ENCODE results near the gene CLIC6. TPM values are rescaled to one million over a fixed set of nuclear protein-coding genes. Genes with fewer than 3 reads are reported as not detected.
A peak's percentile ranks its signal among the peaks of the same experiment; 100 is the strongest.

Gene CLIC6
- polyA plus RNA-seq, 6 donors from 2014 or later, result not detected

DNA sequence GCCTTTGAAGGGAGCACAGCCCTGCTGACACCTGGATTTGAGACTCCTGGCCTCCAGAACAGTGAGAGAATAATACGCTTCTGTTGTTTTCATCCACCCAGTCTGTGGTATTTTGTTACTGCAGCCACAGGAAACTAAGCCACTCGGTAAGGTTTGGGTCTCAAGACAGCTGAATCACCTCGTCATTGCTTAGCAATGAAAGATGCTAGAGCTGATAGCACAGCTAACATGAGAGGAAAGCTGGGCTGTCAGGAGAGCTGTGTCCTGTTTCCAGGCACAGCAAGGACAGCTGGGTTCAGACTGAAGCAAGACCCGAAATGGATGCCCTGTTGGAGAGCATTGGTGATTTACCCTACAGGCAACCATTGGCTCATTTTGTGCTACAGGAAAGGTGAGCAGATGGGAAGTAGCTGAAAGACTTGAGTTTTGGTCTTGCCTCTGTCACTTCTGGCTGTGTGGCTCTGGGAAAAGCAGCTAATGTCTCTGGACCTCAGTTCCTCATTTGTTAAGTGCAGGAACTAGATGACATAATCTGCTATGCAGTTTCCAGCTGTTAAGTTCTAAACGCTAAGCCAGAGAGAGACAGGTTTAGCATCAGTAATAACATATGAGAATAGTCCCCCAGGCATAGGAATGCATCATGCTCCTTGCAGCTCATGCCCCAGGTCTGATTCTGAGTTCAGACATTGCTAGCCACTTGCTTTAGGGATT, 58.0 kb downstream of the CLIC6 start:
- Mint-ChIP-seq H3K9me3 (no peaks in the 10 kb centered on the region), H3K27me3 (peaks cover 12 to 35% (median 34%) of the 10 kb centered on the region in 3 donors), H3K36me3 (no peaks in the 10 kb centered on the region), H3K4me1 (no peaks in the 10 kb centered on the region), H3K27ac (peak overlapping the region in 1 of 6 donors; percentile 9), H3K4me3 (no peak overlapping the region)
- ATAC-seq (ENCODE audit: low read depth in 2 of 2) (no peak), DNase-seq (no peak)

DNA sequence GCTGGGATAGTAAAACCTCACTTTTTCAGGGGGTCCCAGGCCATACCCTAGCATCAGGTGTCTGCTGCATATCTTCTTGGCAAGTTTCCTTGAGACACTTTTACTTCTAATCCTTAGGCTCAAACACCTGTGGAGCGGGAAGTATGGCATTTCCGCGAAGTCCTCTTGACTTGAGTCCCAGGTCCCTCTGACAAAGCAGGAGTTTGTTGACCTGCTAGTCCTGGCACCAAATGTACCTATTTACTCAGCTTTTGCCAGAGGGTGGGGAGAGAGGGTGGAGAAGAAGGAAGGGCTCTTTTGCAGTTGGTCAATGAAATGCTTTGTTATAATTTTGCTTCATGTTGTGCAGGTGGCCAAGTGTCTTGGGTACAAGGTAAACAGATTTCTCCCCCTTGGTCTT, 59.7 kb downstream of the CLIC6 start:
- Mint-ChIP-seq H3K27me3 (peaks cover 12 to 35% (median 27%) of the 10 kb centered on the region in 3 donors), H3K27ac (no peak overlapping the region), H3K9me3 (no peaks in the 10 kb centered on the region), H3K4me3 (no peak overlapping the region), H3K36me3 (no peaks in the 10 kb centered on the region), H3K4me1 (no peaks in the 10 kb centered on the region)
- no peak for ATAC-seq (ENCODE audit: low read depth in 2 of 2)
- no peak for DNase-seq

DNA sequence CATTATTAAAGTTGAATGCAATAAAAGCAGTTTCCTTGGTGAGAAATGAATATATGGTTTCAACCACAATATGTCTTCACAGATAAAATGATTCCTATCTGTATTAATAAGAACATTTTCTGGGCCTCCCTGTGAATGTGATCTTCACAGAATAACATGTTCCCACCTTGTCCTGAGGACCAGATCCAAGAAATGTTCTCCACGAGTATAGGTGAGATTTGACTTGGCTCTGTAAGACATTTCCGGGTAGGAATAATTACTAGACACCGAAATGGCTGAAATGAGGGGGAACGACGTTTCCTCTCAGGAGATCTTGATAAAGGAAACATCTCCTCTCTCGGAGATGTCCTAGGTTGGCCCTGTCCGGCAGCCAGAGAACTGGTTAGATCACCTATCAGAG, 61.4 kb downstream of the CLIC6 start:
- Mint-ChIP-seq H3K27ac (no peak overlapping the region), H3K36me3 (no peaks in the 10 kb centered on the region), H3K4me3 (no peak overlapping the region), H3K9me3 (no peaks in the 10 kb centered on the region), H3K27me3 (peaks cover 11 to 30% (median 17%) of the 10 kb centered on the region in 3 donors), H3K4me1 (no peaks in the 10 kb centered on the region)
- DNase-seq, result no peak
- no peak for ATAC-seq (ENCODE audit: low read depth in 2 of 2)

DNA sequence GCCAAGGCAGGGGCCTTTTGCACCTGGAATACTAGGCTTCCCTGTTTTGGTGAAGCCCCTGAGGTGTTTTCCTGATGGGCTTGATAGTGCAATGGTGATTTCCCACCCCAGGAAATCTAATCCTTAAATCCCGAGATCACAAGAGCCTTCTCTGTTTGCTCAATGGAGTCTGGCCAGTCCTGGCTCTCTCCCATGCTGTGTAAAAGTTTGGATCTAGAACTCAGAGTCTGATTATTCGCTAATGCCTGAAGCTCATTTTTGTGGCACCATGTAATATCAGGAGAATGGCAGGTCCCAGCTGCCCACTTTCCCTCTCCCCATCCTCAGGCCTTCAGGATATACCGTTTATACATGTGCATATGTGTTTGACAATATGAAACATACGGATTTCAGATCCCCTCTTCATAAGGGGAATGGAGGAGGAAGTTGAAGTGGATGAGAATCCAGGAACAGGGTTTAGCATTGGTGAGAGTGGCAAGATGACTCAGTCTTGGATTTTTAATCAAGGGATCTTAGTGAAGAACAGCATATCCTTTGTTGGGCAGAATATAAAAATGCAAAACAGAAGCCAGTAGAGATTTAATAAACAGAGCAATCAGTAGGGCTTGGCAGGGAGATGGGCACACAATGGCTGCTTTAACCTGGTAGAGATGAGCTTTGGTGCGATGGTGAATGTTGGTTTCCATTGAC, 62.1 kb downstream of the CLIC6 start:
- H3K4me1 Mint-ChIP-seq, result no peaks in the 10 kb centered on the region
- H3K27ac Mint-ChIP-seq, result no peak overlapping the region
- H3K4me3 Mint-ChIP-seq, result no peak overlapping the region
- DNase-seq, result no peak
- no peak for ATAC-seq (ENCODE audit: low read depth in 2 of 2)
- no peaks in the 10 kb centered on the region for H3K36me3 Mint-ChIP-seq
- no peaks in the 10 kb centered on the region for H3K9me3 Mint-ChIP-seq
- peaks cover 8 to 25% (median 11%) of the 10 kb centered on the region in 3 donors for H3K27me3 Mint-ChIP-seq

DNA sequence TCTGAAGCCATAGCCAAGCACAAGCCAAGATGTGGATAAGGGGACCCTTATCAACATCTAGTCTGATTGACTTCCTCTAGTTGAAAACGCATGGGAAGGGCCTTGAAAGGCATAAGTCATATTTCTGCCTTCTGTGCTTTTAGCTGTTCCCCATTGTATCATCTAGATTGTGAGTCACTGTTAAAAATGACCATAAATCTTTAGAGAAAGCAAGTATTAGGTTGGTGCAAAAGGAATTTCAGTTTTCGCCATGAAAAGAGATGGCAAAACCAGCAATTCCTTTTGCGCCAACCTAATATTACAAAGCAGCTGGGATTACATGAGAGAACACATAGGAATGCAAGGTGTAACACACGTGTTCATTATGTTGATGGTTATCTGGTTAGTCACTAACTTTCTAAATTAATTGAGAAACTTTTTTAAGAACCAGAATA, 63.6 kb downstream of the CLIC6 start:
- no peak for ATAC-seq (ENCODE audit: low read depth in 2 of 2)
- H3K4me1 Mint-ChIP-seq, result no peaks in the 10 kb centered on the region
- no peak overlapping the region for H3K27ac Mint-ChIP-seq
- no peaks in the 10 kb centered on the region for H3K36me3 Mint-ChIP-seq
- peaks cover 8 to 27% (median 14%) of the 10 kb centered on the region in 3 donors for H3K27me3 Mint-ChIP-seq
- no peaks in the 10 kb centered on the region for H3K9me3 Mint-ChIP-seq
- no peak for DNase-seq
- H3K4me3 Mint-ChIP-seq, result no peak overlapping the region

DNA sequence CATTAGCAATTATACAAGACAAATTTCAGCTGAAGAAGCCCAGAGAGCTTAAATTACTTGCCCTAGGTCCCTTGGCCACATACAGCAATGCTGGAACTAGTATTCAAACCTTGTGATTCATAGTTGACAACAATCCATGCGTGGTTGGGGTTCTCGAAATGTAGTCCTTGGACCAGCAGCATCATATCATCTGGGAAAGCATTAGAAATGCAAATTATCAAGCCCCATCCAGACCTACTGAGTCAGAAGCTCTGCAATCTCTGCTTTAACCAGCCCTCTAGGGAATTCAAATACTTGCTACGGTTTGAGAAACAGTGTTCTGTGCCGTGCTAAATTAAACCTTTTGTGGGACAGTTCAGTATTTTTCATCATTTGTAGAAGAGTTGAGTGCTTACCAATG, 65.1 kb downstream of the CLIC6 start:
- H3K4me3 Mint-ChIP-seq, result no peak overlapping the region
- no peaks in the 10 kb centered on the region for H3K4me1 Mint-ChIP-seq
- H3K9me3 Mint-ChIP-seq, result no peaks in the 10 kb centered on the region
- H3K27me3 Mint-ChIP-seq, result peaks cover 9 to 33% (median 28%) of the 10 kb centered on the region in 3 donors
- DNase-seq, result no peak
- no peak for ATAC-seq (ENCODE audit: low read depth in 2 of 2)
- H3K27ac Mint-ChIP-seq, result no peak overlapping the region
- H3K36me3 Mint-ChIP-seq, result no peaks in the 10 kb centered on the region

DNA sequence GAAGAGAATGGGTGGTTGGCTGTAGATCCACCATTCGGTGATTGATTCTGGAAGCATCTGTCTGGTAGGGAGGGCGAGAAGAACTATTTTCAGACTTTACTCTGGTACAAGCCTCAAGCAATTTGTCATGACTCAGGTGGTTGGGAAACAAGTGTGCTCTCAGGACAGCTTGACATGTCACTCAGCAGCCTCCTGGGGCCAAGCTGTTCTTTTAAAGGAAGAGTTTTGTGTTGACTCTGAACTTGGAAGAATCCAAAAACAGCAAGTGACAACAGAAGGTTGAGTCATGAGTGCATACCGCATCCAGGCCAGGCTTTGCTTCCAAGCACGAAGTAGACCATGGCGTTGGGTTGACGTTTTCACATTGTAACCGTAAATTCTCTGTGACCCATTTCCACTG, 65.9 kb downstream of the CLIC6 start:
- H3K27me3 Mint-ChIP-seq, result peaks cover 9 to 35% (median 28%) of the 10 kb centered on the region in 3 donors
- no peak overlapping the region for H3K27ac Mint-ChIP-seq
- no peaks in the 10 kb centered on the region for H3K9me3 Mint-ChIP-seq
- H3K36me3 Mint-ChIP-seq, result no peaks in the 10 kb centered on the region
- ATAC-seq (ENCODE audit: low read depth in 2 of 2) (no peak), DNase-seq (no peak)
- no peaks in the 10 kb centered on the region for H3K4me1 Mint-ChIP-seq
- no peak overlapping the region for H3K4me3 Mint-ChIP-seq

DNA sequence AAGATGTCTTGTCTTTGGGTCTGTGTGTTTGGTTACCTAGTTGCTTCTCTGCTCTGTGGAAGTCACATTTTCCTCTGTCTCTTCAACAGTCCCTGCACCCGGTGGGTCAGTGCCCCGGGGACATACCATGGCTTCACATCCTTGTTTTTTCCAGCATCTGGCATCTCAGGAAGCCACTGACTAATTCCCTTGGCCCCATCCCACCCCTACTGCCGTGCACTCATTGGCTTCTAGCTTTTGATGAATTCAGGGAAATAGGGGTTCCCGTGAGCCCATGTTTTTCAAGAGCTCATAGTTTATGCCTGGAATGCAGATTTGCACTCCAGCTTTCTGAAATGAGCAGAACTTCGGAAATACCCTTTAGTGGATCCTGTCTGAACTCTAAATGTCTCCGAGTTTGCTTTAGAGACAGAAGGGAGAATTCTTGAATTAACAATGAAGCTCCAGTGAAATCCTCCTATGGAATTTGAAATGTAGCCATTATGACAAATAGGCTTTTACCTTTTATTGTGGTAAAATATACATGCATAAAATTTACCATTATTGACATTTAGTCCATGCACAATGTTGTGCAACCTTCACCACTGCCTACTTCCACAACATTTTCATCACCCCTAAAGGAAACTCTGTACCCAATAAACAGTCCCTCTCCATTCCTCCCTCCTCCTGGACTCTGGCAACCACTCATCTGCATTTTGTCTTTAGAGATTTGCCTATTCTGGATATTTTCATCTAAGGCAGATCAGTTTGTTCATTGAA, 67.5 kb downstream of the CLIC6 start:
- H3K27me3 Mint-ChIP-seq, result peaks cover 5 to 43% (median 33%) of the 10 kb centered on the region in 3 donors
- no peak overlapping the region for H3K27ac Mint-ChIP-seq
- ATAC-seq (ENCODE audit: low read depth in 2 of 2) (no peak), DNase-seq (no peak)
- no peaks in the 10 kb centered on the region for H3K9me3 Mint-ChIP-seq
- H3K4me1 Mint-ChIP-seq, result no peaks in the 10 kb centered on the region
- H3K36me3 Mint-ChIP-seq, result no peaks in the 10 kb centered on the region
- no peak overlapping the region for H3K4me3 Mint-ChIP-seq

DNA sequence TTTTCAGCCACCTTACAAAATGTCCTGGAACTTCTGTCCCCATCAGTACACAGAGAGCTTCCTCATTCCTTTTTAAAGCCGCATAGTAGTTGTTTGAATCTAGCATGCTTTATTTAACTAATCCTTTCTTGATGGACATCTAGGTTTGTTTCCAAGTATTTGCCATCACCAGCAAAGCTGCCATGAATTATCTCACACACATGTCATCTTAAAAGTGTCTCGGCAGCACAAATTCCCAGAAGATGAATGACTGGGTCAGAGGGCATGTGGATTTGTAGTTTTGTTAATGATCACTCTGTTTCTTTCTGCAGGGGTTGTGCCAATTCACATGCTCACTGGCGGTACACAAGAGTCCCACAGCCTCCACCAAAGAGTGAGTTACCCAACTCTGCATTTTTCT, 68.3 kb downstream of the CLIC6 start:
- no peaks in the 10 kb centered on the region for H3K9me3 Mint-ChIP-seq
- H3K27me3 Mint-ChIP-seq, result peaks cover 5 to 42% (median 33%) of the 10 kb centered on the region in 3 donors
- DNase-seq (no peak), ATAC-seq (ENCODE audit: low read depth in 2 of 2) (no peak)
- no peak overlapping the region for H3K4me3 Mint-ChIP-seq
- no peak overlapping the region for H3K27ac Mint-ChIP-seq
- no peaks in the 10 kb centered on the region for H3K4me1 Mint-ChIP-seq
- no peaks in the 10 kb centered on the region for H3K36me3 Mint-ChIP-seq

DNA sequence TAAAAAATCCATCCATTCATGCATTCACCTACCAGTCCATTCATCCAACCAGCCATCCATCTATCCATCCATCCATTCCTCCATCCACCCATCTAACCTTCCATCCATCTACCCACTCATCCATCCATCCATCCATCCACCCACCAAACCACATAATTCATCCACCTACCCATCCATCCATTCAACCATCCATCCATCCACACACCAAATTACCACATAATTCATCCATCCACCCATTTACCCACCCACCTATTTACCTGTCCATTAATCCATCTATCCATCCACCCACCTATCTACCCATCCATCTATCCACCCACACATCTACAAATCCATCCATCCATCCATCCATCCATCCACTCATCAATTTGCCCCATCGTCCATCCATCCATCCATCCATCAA, 71.4 kb downstream of the CLIC6 start:
- H3K27ac Mint-ChIP-seq, result no peak overlapping the region
- no peak overlapping the region for H3K4me3 Mint-ChIP-seq
- DNase-seq (no peak), ATAC-seq (ENCODE audit: low read depth in 2 of 2) (no peak)
- no peaks in the 10 kb centered on the region for H3K4me1 Mint-ChIP-seq
- H3K36me3 Mint-ChIP-seq, result no peaks in the 10 kb centered on the region
- H3K9me3 Mint-ChIP-seq, result no peaks in the 10 kb centered on the region
- H3K27me3 Mint-ChIP-seq, result peaks cover 5 to 60% (median 39%) of the 10 kb centered on the region in 3 donors

DNA sequence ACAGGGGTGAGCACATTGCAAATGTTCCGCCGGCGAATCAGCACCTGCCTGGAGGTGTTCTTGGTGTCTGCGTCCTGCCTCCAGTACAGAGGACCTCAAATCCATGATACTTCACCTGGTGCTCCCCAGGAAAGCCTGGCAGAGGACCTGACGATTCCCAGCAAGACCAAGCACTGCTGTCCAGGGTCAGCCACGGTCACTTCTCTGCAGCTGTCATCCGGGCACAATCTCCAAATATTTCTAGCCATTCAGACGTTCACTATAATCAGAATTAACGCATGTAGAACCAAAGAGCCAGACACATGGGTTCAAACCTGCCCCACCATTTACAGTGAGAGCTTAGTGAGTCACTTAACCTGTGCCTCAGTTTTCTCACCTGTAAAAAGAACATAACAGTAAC, 74.5 kb downstream of the CLIC6 start:
- no peak overlapping the region for H3K4me3 Mint-ChIP-seq
- H3K27me3 Mint-ChIP-seq, result peaks cover under 1 to 40% (median 21%) of the 10 kb centered on the region in 3 donors
- no peak overlapping the region for H3K27ac Mint-ChIP-seq
- ATAC-seq (ENCODE audit: low read depth in 2 of 2) (no peak), DNase-seq (no peak)
- no peaks in the 10 kb centered on the region for H3K36me3 Mint-ChIP-seq
- peaks cover 4 to 9% (median 8%) of the 10 kb centered on the region in 3 donors for H3K4me1 Mint-ChIP-seq
- no peaks in the 10 kb centered on the region for H3K9me3 Mint-ChIP-seq

DNA sequence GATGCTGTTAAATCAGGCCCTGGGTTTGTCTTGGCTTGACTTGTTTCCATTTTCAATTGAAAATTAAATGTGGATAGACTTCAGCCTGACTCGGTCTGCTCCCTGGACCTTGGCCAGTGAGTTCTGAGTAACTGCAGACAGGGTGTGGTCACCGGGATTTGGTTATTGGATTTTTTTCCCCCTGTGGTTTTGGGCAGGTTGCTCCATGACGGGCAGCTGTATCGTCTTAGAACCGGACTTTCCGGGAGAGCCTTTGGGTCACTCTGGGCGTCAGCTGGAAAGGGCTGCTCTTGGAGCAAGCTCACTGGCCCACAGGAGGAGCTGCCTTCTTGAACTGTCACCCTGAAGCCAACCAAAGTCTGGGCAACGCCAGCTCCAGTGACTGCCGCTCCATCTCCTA, 75.0 kb downstream of the CLIC6 start:
- no peak for DNase-seq
- ATAC-seq (ENCODE audit: low read depth in 2 of 2), result no peak
- peaks cover 4 to 9% (median 8%) of the 10 kb centered on the region in 3 donors for H3K4me1 Mint-ChIP-seq
- H3K36me3 Mint-ChIP-seq, result no peaks in the 10 kb centered on the region
- H3K27ac Mint-ChIP-seq, result no peak overlapping the region
- H3K9me3 Mint-ChIP-seq, result no peaks in the 10 kb centered on the region
- H3K27me3 Mint-ChIP-seq, result peaks cover 0 to 35% (median 16%) of the 10 kb centered on the region in 3 donors
- no peak overlapping the region for H3K4me3 Mint-ChIP-seq

DNA sequence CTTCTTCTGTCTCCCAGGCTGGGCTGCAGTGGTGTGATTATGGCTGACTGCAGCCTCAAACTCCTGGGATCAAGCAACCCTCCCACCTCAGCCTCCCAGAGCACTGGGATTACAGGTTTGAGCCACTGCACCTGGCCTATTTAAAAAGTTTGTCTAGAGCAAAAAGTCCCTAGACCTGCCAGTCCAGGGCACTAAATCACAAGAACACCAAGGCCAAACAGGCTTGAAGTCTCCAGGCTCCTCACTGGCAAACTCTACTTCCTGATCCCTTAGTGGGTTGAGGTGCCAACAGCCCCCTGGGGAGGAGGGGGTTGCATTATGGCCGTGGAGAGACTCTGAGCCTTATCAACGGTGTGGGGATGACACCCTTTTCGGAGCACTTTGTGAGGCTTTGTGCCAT, 76.0 kb downstream of the CLIC6 start:
- Mint-ChIP-seq H3K27me3 (peaks cover 1 to 32% (median 17%) of the 10 kb centered on the region in 3 donors), H3K36me3 (no peaks in the 10 kb centered on the region)

More for the DNA sequence above, 76.0 kb downstream of the CLIC6 start:
- no peak overlapping the region for H3K27ac Mint-ChIP-seq
- DNase-seq (no peak), ATAC-seq (ENCODE audit: low read depth in 2 of 2) (no peak)
- no peak overlapping the region for H3K4me3 Mint-ChIP-seq
- H3K4me1 Mint-ChIP-seq, result peaks cover 4 to 9% (median 8%) of the 10 kb centered on the region in 3 donors
- H3K9me3 Mint-ChIP-seq, result no peaks in the 10 kb centered on the region
